ENCODE measurements around the gene CHMP1B.

- TF ChIP-seq CTCF (IDR thresholded peaks at IDR 0.05; ENCODE audit: insufficient read depth, low read length), result no peak
- no peak for TF ChIP-seq POLR2AphosphoS5 (IDR thresholded peaks at IDR 0.05; ENCODE audit: low read depth)
- TF ChIP-seq SPI1 (IDR thresholded peaks at IDR 0.05; ENCODE audit: borderline replicate concordance, low read depth), result no peak
Observed at GRCh38 chr18:11859903-11860407, 8.7 kb downstream of the CHMP1B start.
